ENCODE data around the gene ARMCX4.
A peak's percentile ranks its signal among the peaks of the same experiment; 100 is the strongest.
"Not testable (repeated sequence)": the region's sequence is repeated elsewhere in the genome, so short reads cannot be mapped to it uniquely, and the experiment has no call there.

Gene ARMCX4

DNA sequence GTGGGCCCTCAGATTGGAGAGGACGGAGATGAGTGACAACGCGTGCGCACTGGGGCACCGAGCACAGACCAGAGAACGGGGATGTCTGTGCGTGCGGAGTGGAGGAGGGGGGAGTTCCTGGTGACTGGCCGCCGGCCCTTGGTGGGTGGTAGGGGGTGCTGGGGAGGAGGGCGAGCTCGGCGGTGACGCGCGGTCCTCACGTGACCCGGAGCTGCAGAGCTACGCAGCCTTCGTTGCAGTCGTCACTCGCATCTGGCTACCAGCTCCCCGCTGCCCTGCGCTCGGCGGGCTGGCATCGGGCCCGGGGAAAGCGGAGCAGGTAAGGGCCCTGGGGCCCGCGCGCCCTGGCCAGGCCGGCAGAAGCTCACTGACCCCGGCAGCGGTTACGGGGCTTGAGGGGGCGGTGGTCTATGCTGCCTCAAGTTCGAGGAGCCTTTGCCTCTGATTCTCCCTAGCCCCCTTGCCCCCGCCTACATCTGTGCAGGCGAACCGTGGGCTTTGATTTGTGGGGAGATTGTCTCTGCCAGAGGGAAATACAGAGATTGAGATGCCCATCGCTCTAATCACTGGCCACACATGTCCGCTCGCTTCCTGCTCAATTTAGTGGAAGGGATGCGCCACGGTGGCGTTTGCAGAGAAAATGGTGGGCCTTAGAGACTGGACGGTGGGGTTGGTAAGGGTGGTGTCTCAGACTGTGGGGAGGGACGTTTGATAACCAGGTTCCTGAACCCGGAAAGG lies at the start of gene ARMCX4:
Gene ARMCX4 (plus strand): TSS at position 245 of the 738 bp plus-strand sequence. CDS start 3,134 bp downstream, outside the sequence.
- DNase-seq = peak; percentile 7

DNA sequence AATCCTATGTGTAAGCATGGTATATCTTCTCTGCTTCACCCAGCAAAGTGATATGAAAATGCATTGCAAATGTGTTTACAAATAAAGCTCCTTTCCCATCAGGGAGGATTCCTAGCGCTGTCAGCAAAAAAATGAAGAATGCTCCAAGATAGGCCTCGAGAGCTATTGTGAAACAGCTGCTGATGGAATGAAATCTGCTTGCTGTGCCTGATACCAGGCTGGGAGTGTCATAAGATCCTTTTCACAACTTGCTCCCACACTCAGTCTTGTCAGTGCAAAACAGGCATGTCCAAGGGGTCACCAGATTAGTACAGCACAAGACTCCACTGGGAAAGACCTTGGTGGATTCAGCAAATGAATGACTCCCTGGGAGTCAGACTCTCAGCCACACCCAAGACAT lies 43.2 kb upstream of the ARMCX4 start:
- DNase-seq = no peak

DNA sequence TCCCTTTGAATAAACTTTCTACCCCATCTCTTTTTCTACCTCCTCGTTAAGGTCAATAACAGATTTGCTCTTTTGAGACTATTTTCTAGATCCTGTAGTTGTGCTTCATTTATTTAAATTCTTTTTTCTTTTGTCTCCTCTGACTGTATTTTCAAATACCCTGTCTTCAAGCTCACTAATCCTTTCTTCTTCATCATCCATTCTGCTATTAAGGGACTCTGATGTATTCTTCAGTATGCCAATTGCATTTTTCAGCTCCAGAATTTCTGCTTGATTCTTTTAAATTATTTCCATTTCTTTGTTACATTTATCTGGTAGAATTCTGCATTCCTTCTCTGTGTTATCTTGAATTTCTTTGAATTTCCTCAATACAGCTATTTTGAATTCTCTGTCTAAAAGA lies 36.0 kb upstream of the ARMCX4 start:
- DNase-seq = no peak

GRCh38 chrX:101450085-101450484 lies 35.2 kb upstream of the ARMCX4 start:
- DNase-seq = no peak

DNA sequence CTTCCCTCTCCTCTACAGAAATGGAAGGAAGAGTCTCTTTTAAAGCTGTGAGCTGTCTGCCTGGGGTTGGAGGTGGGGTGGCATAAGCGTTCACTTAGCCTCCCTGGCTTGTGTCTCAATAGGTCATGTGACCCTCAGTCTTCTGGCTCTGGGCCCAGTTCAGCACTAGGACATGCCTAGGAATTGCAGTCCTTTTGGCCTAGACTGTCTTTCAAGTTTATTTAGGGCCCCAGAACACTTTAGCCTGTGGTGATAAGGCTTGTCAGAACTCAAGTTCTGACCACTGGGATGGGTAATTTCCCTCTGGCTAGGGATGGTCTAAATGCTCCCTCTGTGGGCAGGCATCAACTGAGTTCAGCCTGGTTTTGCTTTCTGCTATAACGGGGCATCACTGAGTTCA lies 34.3 kb upstream of the ARMCX4 start:
- no peak for DNase-seq

- DNase-seq = no peak
Observed at GRCh38 chrX:101452056-101452455, 33.2 kb upstream of the ARMCX4 start.

GRCh38 chrX:101460669-101461068 lies 24.6 kb upstream of the ARMCX4 start:
- DNase-seq = no peak

GRCh38 chrX:101462892-101463291 lies 22.4 kb upstream of the ARMCX4 start:
- peak; percentile 44 for DNase-seq

- DNase-seq = no peak
Observed at GRCh38 chrX:101478366-101478765, 6.9 kb upstream of the ARMCX4 start.

- DNase-seq = no peak
Observed at GRCh38 chrX:101482296-101482695, 3.0 kb upstream of the ARMCX4 start.

DNA sequence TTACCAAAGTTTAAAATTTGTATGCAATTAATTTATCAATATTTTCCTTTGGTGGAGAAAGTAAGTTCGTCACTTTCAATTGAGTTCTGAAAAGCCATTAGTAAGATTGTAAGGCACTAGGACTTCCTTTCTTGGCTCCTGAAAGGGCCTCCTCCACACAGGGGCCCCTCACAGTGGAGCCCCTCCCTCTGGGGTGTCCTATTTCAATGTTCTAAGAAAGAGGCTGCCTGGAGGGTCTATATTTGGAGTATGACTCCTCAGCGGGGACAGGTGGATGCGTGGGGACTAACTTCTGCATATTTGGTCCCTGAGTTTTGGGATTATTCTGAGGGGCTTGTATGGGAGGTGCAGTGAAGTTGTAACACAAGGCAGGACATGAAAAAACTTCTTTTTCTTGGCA lies 1.6 kb upstream of the ARMCX4 start:
- no peak for DNase-seq

GRCh38 chrX:101484135-101484534 lies 1.1 kb upstream of the ARMCX4 start:
- DNase-seq = no peak

GRCh38 chrX:101488796-101489195 lies 3.5 kb downstream of the ARMCX4 start:
- no peak for DNase-seq

- DNase-seq = no peak
Observed at GRCh38 chrX:101491943-101492342, 6.7 kb downstream of the ARMCX4 start.

DNA sequence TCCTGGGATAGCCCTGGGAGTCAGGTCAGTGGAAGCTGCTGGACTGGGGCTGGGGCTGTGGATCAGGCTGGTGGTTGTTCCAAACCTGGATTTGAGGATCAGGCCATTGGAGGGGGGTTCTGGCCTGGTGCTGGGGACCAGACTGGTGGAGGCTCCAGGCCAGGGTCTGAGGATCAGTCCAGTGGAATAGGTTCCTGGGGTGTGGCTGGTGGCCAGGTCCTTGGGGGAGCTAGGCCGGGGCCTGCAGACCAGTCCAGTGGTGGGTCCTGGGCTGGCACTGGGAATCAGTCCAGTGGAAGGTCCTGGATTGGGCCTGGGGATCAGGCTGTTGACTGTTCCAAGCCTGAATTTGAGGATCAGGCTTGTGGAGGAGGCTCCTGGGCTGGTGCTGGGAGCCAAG lies 8.0 kb downstream of the ARMCX4 start:
- DNase-seq = no peak

DNA sequence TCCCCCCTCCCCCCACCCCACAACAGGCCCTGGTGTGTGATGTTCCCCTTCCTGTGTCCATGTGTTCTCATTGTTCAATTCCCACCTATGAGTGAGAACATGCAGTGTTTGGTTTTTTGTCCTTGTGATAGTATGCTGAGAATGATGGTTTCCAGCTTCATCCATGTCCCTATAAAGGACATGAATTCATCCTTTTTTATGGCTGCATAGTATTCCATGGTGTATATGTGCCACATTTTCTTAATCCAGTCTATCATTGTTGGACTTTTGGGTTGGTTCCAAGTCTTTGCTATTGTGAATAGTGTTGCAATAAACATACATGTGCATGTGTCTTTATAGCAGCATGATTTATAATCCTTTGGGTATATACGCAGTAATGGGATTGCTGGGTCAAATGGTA lies 17.7 kb downstream of the ARMCX4 start:
- DNase-seq = not testable (repeated sequence)

DNA sequence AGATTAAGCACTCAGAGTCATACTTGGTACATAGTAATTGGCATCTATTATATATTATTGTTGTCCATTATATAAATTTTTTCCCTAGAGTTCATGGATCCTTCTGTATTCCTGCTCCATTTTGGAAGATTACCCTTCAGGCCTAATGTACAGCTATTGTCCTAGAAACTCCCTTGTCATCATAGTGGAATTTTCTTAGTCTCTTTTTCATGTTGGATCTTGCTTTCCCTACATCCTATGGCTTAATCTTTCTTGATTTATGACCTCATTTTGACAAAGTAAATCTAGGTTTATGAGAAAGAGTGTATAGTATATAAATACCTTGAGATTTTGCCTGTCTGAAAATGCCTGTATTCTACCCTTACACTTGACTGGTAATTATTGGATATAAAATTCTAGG lies 22.1 kb downstream of the ARMCX4 start:
- DNase-seq = no peak

- no peak for DNase-seq
Observed at GRCh38 chrX:101507986-101508385, 22.7 kb downstream of the ARMCX4 start.

DNA sequence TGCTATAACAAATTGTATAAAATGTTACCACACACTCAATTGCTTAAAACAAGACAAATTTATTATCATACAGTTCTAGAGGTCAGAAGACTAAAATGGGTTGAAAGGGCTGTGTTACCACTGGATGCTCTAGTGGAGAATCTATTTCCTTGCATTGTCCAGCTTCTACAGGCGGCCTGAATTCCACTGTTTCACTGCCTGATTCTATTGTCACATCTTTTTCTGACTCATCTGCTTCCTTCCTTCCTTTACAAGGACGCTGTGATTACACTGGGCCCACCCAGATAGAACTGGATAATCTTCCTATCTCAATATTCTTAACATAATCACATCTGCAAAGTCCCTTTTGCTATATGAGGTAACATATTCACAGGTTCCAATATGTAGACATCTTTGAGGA lies 45.7 kb downstream of the ARMCX4 start:
- DNase-seq = no peak

Data from RPMI8226 (cell line).